ENCODE measurements around the gene TSACC. TPM values are rescaled to one million over a fixed set of nuclear protein-coding genes. Genes with fewer than 3 reads are reported as not detected.

TSACC gene
- not detected in 2 replicates for total RNA-seq

DNA sequence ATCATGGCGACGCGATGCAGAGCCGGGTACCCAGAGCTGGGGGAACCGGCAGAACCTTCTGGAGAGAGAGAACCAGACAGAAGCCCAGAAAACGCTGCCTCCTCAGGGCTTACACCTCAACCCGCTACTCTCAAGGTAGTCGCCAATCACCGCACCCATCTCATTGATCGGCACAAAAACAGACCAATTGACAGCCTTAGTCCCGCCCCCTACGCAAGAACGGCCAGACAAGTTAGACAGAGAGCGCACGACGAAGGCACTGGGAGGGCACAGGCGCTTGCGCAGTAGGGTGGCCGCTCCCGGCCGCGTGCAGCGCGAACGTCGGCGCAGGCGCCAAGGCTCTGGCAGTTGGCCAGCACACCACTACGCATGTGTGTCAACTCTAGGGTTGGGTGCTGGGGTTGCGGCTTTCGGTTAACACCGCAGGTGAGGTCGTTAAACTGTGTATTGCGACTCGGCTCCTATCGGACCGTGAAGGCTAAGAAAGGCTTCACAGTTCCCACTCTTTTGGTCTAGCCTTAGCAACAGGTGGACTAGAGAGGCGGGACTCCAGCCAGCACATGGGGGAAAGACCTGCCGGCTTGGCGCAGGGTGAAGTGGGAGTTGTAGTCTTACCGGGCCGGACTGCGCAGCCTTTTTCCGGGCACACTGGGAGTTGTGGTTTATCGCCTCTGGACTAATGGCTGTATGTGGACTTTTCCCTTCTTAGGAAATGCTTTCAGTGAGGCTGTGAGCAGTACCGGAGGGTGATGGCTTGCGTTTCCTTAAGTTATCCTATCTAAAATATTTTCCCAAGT lies at the start of gene TSACC, which contains the start of gene CCT3:
Gene TSACC (plus strand): TSS at position 347 of the 797 bp plus-strand sequence. CDS start 1,232 bp downstream, outside the sequence.
Gene CCT3 (minus strand): TSS at position 113 of the 797 bp plus-strand sequence. CDS start 108 bp downstream, at position 5.

DNA sequence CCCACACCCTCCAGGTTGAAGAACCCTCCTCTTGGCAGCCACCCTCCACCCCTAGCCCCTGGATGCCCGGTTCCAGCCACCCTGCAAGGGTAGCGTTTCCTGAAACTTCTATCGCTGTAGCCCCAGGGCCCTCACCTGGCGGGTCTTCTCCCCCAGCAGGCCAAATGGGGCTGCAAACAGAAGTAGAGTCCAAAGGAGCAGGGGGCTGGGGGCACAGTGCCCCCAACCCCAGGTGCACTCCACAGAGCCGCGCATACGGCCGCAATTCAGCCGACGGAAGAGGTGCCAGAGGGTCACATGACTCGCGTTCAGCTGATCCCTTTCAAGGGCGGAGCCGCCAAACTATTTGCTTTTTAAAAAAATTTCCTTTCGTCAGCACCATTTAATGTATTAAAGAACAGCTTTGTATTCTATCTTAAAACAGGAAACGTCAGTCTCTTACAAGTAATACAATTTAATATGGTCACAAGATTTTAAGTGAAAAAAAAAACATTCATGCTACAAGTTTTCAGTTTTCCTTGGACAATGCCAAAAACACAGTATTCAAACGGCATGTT lies 42.9 kb upstream of the TSACC start, which contains the start of gene GLMP:
Gene GLMP (minus strand): TSS at position 289 of the 557 bp plus-strand sequence. CDS start 34 bp downstream, at position 255.

DNA sequence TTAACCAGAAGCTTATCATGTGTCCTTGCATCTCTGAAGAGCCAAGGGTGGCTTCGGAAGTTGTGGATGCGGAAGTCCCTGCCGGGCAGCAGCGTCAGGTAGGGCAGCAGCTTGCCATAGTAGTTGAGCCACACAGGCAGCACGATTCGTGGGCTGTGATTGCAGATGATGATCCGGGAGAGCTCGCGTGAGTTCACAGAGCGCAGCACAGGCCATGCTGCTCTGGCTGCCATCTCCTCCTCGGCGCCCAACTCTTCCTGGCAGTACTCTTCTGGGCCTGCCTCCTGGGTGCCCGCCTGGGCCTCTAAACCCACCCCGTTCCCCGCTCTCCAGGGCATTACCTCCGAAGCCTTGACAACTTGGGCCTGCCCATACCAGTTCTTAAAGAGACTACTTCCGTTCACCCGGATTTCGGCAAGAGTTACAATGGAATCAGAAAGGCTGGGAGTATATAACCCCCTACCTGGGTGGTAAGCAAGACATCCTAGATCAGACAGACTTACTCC lies 39.4 kb upstream of the TSACC start, which contains the start of gene VHLL:
Gene VHLL (minus strand): TSS at position 456 of the 506 bp plus-strand sequence. CDS start 118 bp downstream, at position 338.

DNA sequence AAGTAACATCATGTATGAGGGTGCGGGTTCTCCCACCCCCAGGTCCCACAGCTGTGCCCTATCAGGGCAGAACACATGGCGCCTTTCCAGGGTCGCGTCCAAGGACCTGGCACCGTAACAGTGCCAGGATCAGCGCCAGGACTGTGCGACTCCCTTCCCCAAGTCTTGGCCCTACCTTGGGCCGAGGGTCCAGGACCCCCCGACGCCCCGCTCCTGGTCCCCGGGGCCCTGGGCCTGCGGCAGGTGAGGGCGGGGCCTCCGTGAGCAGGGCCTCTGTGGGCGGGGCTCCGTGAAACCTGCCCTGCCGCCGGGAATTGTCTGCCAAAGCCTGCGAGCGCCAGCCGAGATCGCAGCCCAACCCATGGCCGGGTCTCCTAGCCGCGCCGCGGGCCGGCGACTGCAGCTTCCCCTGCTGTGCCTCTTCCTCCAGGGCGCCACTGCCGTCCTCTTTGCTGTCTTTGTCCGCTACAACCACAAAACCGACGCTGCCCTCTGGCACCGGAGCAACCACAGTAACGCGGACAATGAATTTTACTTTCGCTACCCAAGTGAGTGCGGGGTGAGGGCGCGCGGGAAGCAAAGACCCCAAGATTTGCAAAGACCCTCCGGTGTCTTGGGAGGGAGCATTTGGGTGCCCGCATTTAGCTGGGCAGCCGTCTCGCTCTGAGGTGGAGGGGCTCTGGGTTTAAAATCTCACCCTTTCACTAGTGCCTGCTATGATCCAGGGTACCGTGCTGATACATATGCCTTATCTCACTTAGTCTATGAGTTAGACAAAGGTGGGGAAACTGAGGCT lies 30.8 kb downstream of the TSACC start, which contains the start of gene RHBG:
Gene RHBG (plus strand): TSS at position 323 of the 796 bp plus-strand sequence. CDS start 39 bp downstream, at position 362.

Other genes with a start within 250 kb of the TSACC start
- gene LMNA, start 223.8 kb upstream of the TSACC start, total RNA-seq = 687 and 701 TPM in 2 replicates
- 3.4 TPM in 2 replicates for gene SEMA4A, start 184.9 kb upstream of the TSACC start, total RNA-seq
- 4.8 and 6.8 TPM in 2 replicates for gene SLC25A44, start 144.4 kb upstream of the TSACC start, total RNA-seq
- 36.4 and 58.4 TPM in 2 replicates for gene PMF1, start 125.5 kb upstream of the TSACC start, total RNA-seq
- 0.24 TPM in 1 of 2 replicates, not detected in the other for gene BGLAP, start 96.3 kb upstream of the TSACC start, total RNA-seq
- gene PAQR6, start 90.5 kb upstream of the TSACC start, total RNA-seq = 0.72 TPM in 1 of 2 replicates, not detected in the other
- 53.5 and 67.0 TPM in 2 replicates for gene SMG5, start 55.7 kb upstream of the TSACC start, total RNA-seq
- 6.3 and 6.8 TPM in 2 replicates for gene TMEM79, start 54.2 kb upstream of the TSACC start, total RNA-seq
- gene GLMP, start 42.8 kb upstream of the TSACC start, total RNA-seq = 28.9 and 37.7 TPM in 2 replicates
- gene VHLL, start 39.2 kb upstream of the TSACC start, total RNA-seq = 0.72 TPM in 1 of 2 replicates, not detected in the other
- gene CCT3, start 234 bp upstream of the TSACC start, total RNA-seq = 414 and 708 TPM in 2 replicates
- gene RHBG, start 30.7 kb downstream of the TSACC start, total RNA-seq = not detected in 2 replicates
- 3.0 and 3.6 TPM in 2 replicates for gene MEF2D, start 162.2 kb downstream of the TSACC start, total RNA-seq
- 0.85 and 2.9 TPM in 2 replicates for gene IQGAP3, start 234.0 kb downstream of the TSACC start, total RNA-seq
- gene TTC24, start 241.2 kb downstream of the TSACC start, total RNA-seq = not detected in 2 replicates

Measured in tracheal epithelial cell (primary cell).